ENCODE data around the gene ZNF682.
"Not testable (repeated sequence)": the region's sequence is repeated elsewhere in the genome, so short reads cannot be mapped to it uniquely, and the experiment has no call there.

ZNF682 gene

DNA sequence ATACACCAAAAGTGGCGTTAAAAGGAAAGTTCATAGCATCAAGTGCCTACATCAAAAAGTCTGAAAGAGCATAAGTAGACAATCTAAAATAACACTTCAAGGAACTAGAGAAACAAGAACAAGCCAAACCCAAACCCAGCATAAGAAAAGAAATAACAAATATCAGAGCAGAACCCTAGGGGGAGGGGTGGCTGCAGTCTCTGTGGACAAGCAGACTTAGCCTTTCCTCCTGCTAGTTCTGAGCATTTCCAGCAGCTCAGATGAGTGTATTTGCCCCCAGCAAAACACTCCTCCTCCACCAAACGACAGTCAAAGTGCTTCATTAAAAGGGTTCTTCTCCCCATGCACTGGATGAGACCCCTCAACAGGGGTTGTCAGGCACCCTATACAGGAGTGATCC lies 31.4 kb upstream of the ZNF682 start:
- no peak overlapping the region for H3K27ac ChIP-seq (ENCODE audit: low read length)
- H3K9me3 ChIP-seq (replicated peaks; ENCODE audit: insufficient read depth, low read length): no peaks in the 10 kb centered on the region
- no peak overlapping the region for H3K4me2 ChIP-seq (ENCODE audit: low read depth, low read length)
- TF ChIP-seq, protein P1, sequence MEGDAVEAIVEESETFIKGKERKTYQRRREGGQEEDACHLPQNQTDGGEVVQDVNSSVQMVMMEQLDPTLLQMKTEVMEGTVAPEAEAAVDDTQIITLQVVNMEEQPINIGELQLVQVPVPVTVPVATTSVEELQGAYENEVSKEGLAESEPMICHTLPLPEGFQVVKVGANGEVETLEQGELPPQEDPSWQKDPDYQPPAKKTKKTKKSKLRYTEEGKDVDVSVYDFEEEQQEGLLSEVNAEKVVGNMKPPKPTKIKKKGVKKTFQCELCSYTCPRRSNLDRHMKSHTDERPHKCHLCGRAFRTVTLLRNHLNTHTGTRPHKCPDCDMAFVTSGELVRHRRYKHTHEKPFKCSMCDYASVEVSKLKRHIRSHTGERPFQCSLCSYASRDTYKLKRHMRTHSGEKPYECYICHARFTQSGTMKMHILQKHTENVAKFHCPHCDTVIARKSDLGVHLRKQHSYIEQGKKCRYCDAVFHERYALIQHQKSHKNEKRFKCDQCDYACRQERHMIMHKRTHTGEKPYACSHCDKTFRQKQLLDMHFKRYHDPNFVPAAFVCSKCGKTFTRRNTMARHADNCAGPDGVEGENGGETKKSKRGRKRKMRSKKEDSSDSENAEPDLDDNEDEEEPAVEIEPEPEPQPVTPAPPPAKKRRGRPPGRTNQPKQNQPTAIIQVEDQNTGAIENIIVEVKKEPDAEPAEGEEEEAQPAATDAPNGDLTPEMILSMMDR (IDR thresholded peaks at IDR 0.05; ENCODE audit: low read length): no peak
- no peak for TF ChIP-seq EZH2phosphoT487 (IDR thresholded peaks at IDR 0.05; ENCODE audit: low read length)
- TF ChIP-seq EZH2 (optimal IDR thresholded peaks at IDR 0.05; ENCODE audit: low read depth, low read length): no peak
- H3K36me3 ChIP-seq (replicated peaks; ENCODE audit: insufficient read depth, low read length): no peaks in the 10 kb centered on the region
- H3K9ac ChIP-seq (ENCODE audit: low read length): no peak overlapping the region
- H3K79me2 ChIP-seq (ENCODE audit: low read length): no peaks in the 10 kb centered on the region
- no peaks in the 10 kb centered on the region for H3F3A ChIP-seq (ENCODE audit: insufficient read depth, low read length)
- H2AFZ ChIP-seq (ENCODE audit: low read length): no peak overlapping the region
- no peak for DNase-seq
- no peaks in the 10 kb centered on the region for H3K4me1 ChIP-seq (ENCODE audit: low read length)
- no peaks in the 10 kb centered on the region for H3K27me3 ChIP-seq (replicated peaks; ENCODE audit: insufficient read depth, low read length)
- no peaks in the 10 kb centered on the region for H4K20me1 ChIP-seq (ENCODE audit: insufficient read depth, low read length)
- no peaks in the 10 kb centered on the region for H3K9me2 ChIP-seq (replicated peaks; ENCODE audit: insufficient read depth, low read length)
- H3K4me3 ChIP-seq (ENCODE audit: low read length): no peak overlapping the region

DNA sequence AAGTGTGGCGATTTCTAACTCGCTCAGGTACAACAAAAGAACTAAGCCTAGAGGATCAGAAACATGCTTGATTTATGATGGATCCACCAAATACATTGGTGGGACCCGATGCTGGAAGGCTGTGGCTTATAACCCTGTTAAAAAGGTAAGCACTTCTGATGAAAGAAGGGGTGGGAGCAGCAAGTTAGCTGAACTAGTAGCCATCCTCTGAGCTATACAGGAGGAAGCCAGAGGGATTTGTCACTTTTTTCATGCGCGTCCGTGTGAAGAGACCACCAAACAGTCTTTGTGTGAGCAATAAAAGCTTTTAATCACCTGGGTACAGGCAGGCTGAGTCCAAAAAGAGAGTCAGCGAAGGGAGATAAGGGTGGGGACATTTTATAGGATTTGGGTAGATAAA lies 29.3 kb upstream of the ZNF682 start:
- not testable (repeated sequence) for H2AFZ ChIP-seq (ENCODE audit: low read length)

DNA sequence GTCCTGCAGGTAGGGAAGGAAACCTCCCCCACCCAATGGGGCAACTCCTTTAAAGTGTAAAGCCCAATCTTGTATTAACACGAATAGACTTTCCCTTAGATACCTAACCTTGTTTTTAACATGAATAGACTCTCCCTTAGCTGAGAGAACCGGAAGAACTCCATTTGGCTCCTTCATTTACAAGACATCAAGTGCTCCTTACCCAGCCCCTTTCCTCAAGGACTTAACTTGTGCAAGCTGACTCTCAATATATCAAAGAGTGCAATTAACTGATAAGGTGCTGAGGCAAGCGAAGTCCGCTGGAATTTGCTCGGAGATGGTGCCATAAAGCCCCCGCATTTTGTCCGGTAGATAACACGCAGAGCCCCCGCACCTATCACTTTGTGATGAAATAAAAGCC lies 28.6 kb upstream of the ZNF682 start:
- no peaks in the 10 kb centered on the region for H3K9me2 ChIP-seq (replicated peaks; ENCODE audit: insufficient read depth, low read length)
- H2AFZ ChIP-seq (ENCODE audit: low read length): no peak overlapping the region
- no peaks in the 10 kb centered on the region for H3K9me3 ChIP-seq (replicated peaks; ENCODE audit: insufficient read depth, low read length)
- H3K36me3 ChIP-seq (replicated peaks; ENCODE audit: insufficient read depth, low read length): no peaks in the 10 kb centered on the region
- H3K79me2 ChIP-seq (ENCODE audit: low read length): no peaks in the 10 kb centered on the region
- no peaks in the 10 kb centered on the region for H3K27me3 ChIP-seq (replicated peaks; ENCODE audit: insufficient read depth, low read length)
- H3K9ac ChIP-seq (ENCODE audit: low read length): no peak overlapping the region
- TF ChIP-seq EZH2phosphoT487 (IDR thresholded peaks at IDR 0.05; ENCODE audit: low read length): no peak
- no peak for TF ChIP-seq EZH2 (optimal IDR thresholded peaks at IDR 0.05; ENCODE audit: low read depth, low read length)
- TF ChIP-seq, protein P1 (IDR thresholded peaks at IDR 0.05; ENCODE audit: low read length): no peak
- no peak for DNase-seq
- no peaks in the 10 kb centered on the region for H4K20me1 ChIP-seq (ENCODE audit: insufficient read depth, low read length)
- no peak overlapping the region for H3K4me2 ChIP-seq (ENCODE audit: low read depth, low read length)
- H3K4me1 ChIP-seq (ENCODE audit: low read length): no peaks in the 10 kb centered on the region
- no peaks in the 10 kb centered on the region for H3F3A ChIP-seq (ENCODE audit: insufficient read depth, low read length)
- H3K4me3 ChIP-seq (ENCODE audit: low read length): no peak overlapping the region
- no peak overlapping the region for H3K27ac ChIP-seq (ENCODE audit: low read length)

More for the DNA sequence above, 29.3 kb upstream of the ZNF682 start:
- not testable (repeated sequence) for H3K4me3 ChIP-seq (ENCODE audit: low read length); DNase-seq; H3K79me2 ChIP-seq (ENCODE audit: low read length); H3K36me3 ChIP-seq (replicated peaks; ENCODE audit: insufficient read depth, low read length); H3K9ac ChIP-seq (ENCODE audit: low read length); H3K9me3 ChIP-seq (replicated peaks; ENCODE audit: insufficient read depth, low read length); H3K4me1 ChIP-seq (ENCODE audit: low read length); H3K9me2 ChIP-seq (replicated peaks; ENCODE audit: insufficient read depth, low read length); H3F3A ChIP-seq (ENCODE audit: insufficient read depth, low read length); H3K4me2 ChIP-seq (ENCODE audit: low read depth, low read length); H3K27me3 ChIP-seq (replicated peaks; ENCODE audit: insufficient read depth, low read length); H4K20me1 ChIP-seq (ENCODE audit: insufficient read depth, low read length); H3K27ac ChIP-seq (ENCODE audit: low read length)

DNA sequence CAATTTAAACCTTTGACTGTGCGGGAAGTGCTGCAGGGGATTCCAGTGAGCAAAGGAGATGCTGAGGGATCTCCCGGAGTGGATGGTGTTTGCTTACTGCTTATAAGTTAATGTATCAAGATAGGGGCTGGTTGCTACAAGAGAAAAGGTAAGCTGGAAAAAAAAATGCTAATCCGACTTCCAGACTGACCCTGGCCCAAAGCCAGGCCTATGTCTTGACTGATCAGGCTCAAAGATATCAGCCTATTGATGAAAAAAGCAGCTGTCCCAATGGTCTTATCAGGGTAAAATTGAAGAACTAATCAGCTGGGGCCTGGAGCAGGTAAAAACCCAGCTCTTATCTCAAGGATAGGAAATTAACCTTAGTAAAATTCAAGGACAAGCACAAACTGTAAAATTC lies 27.6 kb upstream of the ZNF682 start:
- Histone ChIP-seq H3K36me3 (replicated peaks; ENCODE audit: insufficient read depth, low read length) (no peaks in the 10 kb centered on the region), H3K4me1 (ENCODE audit: low read length) (no peaks in the 10 kb centered on the region), H3K9me3 (replicated peaks; ENCODE audit: insufficient read depth, low read length) (no peaks in the 10 kb centered on the region), H3K4me3 (ENCODE audit: low read length) (no peak overlapping the region), H3F3A (ENCODE audit: insufficient read depth, low read length) (no peaks in the 10 kb centered on the region), H3K79me2 (ENCODE audit: low read length) (no peaks in the 10 kb centered on the region), H3K9me2 (replicated peaks; ENCODE audit: insufficient read depth, low read length) (no peaks in the 10 kb centered on the region), H4K20me1 (ENCODE audit: insufficient read depth, low read length) (no peaks in the 10 kb centered on the region), H3K4me2 (ENCODE audit: low read depth, low read length) (no peak overlapping the region), H2AFZ (ENCODE audit: low read length) (no peak overlapping the region), H3K27me3 (replicated peaks; ENCODE audit: insufficient read depth, low read length) (no peaks in the 10 kb centered on the region), H3K9ac (ENCODE audit: low read length) (no peak overlapping the region), H3K27ac (ENCODE audit: low read length) (no peak overlapping the region)
- no peak for DNase-seq
- TF ChIP-seq, protein P1 (IDR thresholded peaks at IDR 0.05; ENCODE audit: low read length): no peak
- TF ChIP-seq EZH2phosphoT487 (IDR thresholded peaks at IDR 0.05; ENCODE audit: low read length) (no peak), EZH2 (optimal IDR thresholded peaks at IDR 0.05; ENCODE audit: low read depth, low read length) (no peak)

All from MM.1S (cell line).